ENCODE measurements around the gene ELAC1.

ELAC1 gene

DNA sequence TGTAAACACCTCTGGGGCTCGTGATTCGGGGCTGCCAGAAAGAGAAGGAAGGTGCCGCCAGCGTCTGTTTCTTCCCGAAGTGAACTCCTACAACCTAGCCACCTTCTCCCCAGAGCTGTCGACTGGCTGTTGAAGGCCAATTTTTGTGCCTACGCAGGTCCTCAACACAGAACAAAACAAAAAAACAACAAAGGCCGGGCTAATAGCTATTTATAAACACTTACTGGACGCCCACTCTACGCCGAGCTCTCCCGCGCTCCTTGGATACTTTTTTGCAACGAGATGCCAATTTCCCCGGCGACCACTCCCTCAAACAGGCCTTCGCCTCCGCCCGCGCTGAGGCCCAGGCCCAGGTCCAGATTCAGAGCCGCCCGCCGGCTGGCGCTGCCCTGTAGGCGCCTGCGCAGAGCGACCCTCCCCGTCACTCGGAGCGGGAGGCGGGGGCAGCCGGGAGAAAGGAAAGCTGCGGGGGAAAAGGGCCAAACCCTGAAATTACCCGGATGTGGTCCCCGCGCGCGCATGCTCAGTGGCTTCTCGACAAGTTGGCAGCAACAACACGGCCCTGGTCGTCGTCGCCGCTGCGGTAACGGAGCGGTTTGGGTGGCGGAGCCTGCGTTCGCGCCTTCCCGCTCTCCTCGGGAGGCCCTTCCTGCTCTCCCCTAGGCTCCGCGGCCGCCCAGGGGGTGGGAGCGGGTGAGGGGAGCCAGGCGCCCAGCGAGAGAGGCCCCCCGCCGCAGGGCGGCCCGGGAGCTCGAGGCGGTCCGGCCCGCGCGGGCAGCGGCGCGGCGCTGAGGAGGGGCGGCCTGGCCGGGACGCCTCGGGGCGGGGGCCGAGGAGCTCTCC lies 62.1 kb downstream of the ELAC1 start, which contains the start of gene SMAD4:
Gene SMAD4 (plus strand): TSS at position 520 of the 843 bp plus-strand sequence. CDS start 16,834 bp downstream, outside the sequence.
- DNase-seq (ENCODE audit: extremely low read depth, low read depth), result peak; percentile 77
- TF ChIP-seq, protein P1, sequence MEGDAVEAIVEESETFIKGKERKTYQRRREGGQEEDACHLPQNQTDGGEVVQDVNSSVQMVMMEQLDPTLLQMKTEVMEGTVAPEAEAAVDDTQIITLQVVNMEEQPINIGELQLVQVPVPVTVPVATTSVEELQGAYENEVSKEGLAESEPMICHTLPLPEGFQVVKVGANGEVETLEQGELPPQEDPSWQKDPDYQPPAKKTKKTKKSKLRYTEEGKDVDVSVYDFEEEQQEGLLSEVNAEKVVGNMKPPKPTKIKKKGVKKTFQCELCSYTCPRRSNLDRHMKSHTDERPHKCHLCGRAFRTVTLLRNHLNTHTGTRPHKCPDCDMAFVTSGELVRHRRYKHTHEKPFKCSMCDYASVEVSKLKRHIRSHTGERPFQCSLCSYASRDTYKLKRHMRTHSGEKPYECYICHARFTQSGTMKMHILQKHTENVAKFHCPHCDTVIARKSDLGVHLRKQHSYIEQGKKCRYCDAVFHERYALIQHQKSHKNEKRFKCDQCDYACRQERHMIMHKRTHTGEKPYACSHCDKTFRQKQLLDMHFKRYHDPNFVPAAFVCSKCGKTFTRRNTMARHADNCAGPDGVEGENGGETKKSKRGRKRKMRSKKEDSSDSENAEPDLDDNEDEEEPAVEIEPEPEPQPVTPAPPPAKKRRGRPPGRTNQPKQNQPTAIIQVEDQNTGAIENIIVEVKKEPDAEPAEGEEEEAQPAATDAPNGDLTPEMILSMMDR (IDR thresholded peaks at IDR 0.05; ENCODE audit: low read depth, low read length, missing control alignments), result no peak
- peak within 1 kb of the TSS; percentile 71 for H3K4me3 ChIP-seq (replicated peaks; ENCODE audit: low read depth, low read length)

DNA sequence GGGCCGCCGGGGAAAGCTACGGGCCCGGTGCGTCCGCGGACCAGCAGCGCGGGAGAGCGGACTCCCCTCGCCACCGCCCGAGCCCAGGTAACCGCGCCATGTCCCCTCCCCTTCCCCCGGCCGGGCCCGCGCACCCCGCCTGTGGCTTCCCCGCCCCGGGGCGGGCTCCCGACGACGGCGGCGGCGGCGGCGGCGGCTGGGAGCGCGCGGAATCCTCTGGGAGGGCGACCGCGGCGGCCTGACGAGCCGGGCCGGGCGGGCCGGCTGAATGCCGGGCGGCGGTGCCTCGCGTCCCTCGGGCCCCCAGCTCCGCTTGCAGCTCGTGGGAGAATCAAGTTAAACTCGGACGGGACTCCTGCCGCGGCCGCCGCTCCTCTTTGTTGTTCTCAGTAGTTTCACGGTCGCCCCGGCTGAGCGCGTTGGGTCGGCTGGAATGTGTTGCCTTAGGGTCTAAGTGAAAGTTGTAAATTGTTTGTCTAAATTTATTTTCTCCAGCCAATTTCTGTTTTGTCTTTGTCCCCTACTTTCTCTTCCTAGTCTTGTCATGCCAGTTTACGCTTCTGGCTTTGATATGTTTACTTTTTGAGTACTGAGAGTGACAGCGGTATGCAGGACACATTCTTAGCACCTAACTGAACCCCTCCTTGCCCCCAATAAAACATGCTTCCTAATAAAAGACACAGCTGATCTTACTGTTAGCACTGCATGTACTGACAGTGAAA lies 62.9 kb downstream of the ELAC1 start:
- TF ChIP-seq, protein P1 (IDR thresholded peaks at IDR 0.05; ENCODE audit: low read depth, low read length, missing control alignments), result no peak
- peak overlapping the region; percentile 71 for H3K4me3 ChIP-seq (replicated peaks; ENCODE audit: low read depth, low read length)
- DNase-seq (ENCODE audit: extremely low read depth, low read depth), result no peak

DNA sequence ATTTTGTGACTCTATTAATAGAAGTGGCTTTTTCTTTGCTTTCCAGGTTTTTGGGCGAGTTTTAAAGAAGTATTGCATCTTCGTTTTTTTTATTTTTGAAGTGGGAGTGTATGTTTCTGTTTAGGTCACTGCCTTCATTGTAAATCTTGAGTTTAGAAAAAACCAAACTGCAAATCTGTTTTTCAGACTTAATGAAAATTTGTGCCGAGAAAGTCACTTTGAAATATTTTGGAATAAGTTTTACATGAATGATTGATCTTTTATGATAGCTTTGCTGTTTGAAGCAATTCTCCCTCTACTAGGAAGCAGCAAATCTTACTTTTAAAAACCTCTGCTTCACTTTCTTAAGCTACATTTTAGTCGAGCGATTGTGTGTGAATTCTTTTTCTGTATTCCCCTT lies 64.4 kb downstream of the ELAC1 start:
- TF ChIP-seq, protein P1 (IDR thresholded peaks at IDR 0.05; ENCODE audit: low read depth, low read length, missing control alignments), result no peak
- H3K4me3 ChIP-seq (replicated peaks; ENCODE audit: low read depth, low read length), result peak overlapping the region; percentile 71
- DNase-seq (ENCODE audit: extremely low read depth, low read depth), result no peak

DNA sequence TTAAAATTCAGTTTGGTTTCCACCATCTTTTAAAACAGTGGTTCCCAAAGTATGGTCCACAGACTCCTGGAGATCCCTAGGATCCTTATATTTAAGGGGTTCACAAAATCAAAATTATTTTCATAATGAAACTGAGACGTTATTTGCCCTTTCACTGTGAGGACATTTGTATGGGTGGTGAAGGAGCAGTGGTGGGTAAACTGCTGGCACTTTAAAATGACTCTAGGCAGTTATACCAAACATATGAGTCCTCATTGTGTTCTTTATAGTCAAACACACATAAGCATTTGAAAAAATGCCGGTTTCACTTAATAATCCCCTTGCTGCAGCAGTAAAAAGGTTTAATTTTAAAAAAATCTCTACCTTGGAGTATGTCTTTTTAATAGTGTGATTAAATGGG lies 69.4 kb downstream of the ELAC1 start:
- TF ChIP-seq, protein P1 (IDR thresholded peaks at IDR 0.05; ENCODE audit: low read depth, low read length, missing control alignments), result no peak
- no peak for DNase-seq (ENCODE audit: extremely low read depth, low read depth)
- no peak overlapping the region for H3K4me3 ChIP-seq (replicated peaks; ENCODE audit: low read depth, low read length)

Measured in HFF-Myc (cell line).